Activated T-cell treated with anti-CD3 and anti-CD28 coated beads for 24 hours (primary cell): ENCODE results near the gene PRICKLE3.

Experiments used
- DNase-seq: peaks from one replicate; pipeline ENCODE4 v3.0.0-alpha.2; 2020; ENCODE audit warnings: low read depth

The PRICKLE3 gene

DNA sequence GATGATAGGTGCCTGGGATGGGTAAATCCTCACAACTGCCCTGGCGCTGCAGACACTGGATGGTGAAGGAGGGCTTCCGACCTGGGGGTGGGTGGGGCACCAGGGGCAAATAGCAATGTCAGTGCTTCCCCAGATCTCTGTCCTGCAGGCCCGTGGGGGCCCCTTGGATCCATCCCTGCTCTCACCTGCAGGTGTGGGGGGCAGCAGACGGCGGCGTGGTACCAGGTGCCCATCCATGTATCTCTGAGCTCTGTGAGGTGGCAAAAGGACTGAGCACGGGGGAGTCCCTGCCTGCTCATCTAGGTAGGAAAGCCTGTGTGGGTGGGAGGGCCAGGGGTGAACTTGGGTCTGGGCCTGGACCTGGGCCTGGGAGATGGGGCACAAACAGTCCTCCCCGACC, 20.4 kb upstream of the PRICKLE3 start:
- no peak for DNase-seq

- DNase-seq, result no peak
Measured at GRCh38 chrX:49205443-49205842, 19.3 kb upstream of the PRICKLE3 start.

DNA sequence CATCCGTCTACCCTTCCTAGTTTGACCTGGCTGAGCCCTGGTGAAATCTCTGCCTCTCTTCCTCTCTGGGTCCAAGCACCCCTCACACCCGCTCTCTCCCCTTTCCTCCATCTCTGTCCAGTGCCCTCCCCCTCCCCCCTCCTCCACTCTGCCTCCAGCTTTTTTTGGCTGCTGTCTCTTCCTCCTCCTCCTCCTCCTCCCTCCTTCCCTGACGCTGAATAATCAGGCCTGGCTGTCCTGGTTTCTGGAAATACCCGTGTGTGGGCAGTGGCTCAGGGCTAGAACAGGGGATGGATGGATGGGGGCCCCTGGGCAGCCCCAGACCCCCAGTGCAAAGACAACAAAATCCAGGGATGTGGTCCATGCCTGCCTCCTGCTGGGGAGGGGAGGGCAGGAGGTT, 18.5 kb upstream of the PRICKLE3 start:
- DNase-seq, result no peak

- no peak for DNase-seq
Measured at GRCh38 chrX:49204017-49204416, 17.8 kb upstream of the PRICKLE3 start.

DNA sequence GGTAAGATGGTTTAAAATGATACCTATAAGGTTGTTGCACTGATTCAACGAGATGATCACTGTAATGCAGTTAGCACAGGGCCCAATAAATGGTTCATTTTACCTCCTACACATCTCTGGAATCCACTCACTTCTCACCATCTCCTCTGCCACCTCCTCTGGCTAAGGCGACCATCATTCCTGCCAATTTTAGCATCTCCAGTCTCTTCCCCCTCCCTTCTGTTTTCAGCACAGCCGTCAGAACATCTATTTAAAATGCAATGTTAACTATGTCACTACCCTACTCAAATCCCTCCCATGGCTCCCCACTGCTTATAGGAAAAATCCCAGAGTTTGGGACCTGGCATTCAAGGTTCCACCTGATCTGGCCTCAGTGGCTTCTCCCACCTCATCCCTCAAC, 17.4 kb upstream of the PRICKLE3 start:
- DNase-seq, result no peak

GRCh38 chrX:49202022-49202421, 15.8 kb upstream of the PRICKLE3 start:
- no peak for DNase-seq

DNA sequence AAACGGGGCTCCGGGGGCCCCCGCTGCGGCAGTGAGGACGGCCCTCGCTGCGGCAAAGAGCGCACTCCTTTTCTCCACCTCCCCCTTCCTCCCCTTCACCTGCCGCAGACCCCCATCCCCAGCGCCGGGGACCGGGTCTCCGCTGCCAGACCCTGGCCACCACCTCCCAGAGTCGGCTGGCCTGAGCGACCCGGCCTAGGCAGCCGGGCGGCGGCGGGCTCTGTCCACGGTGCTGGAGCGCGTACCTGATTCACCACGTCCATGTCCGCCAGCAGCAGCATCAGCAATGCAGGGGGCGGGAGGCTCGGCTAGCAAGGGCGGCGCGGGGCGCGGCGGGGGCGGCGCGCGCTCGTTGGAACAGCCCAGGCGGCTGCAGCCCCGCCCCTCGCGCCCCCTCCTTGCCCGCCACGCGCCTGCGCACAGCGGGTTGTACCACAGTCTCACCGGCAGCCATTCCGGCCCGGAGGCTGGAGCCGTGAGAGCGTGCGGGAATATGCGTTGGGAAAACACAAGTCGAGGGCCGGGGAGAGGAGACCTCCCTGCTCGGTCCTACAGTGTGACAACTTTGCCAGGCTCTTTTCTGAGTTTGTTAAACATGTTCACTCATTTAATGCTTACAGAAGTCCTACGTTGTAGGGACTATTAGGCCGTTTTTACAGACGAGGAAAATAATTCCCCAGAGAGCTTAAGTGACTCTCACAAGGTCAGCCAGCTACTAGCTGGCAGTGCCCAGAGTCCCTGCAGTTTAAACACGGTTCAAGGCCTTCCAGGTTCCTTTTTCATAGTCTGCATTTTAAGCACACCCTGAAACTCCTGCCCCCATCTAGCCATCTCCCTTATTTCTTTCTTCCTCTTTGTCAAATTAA, 14.0 kb upstream of the PRICKLE3 start, which contains the start of gene SYP:
TSS of gene SYP (minus strand) at position 288 of the 866 bp plus-strand sequence. CDS start at position 281, 7 bp downstream.
- peak; percentile 79 for DNase-seq

GRCh38 chrX:49199315-49199595, 13.1 kb upstream of the PRICKLE3 start:
- DNase-seq, result no peak

DNA sequence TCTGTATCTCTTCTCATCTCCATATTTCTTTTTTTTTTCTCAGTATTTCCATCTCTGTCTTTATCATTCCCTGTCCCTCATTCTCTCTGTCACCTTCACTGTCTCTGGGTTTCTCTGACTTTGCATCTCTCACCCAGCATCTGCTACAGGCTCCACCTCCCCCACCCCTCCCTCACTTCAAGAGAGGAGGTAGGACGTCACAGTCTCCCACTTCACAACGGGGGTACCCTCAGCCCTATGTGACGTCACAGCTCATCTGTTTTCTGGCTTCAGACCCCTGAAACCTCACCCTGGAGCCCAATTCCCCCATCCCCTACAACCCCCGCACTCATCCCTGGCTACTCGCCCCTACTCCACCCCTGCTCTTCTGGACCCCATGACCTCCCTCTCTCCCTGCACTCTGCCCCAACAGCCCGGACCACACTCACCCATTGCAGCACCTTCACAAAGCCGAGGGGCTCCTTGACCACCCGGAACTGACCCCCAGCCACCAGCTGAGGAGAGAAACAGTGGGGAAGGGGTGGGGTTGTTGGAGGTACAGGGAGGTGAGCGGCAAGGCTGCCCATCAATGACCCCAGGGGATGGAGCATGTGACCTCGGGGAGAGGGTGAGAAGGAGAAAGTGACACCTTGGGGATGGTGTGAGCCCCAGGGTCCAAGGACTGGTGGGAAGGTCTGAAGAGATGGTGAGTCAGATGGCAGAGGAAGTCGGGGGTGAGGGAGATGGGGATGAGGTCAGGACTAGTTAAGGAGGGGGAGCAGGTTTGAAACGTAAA, 12.6 kb upstream of the PRICKLE3 start:
- DNase-seq, result no peak

DNA sequence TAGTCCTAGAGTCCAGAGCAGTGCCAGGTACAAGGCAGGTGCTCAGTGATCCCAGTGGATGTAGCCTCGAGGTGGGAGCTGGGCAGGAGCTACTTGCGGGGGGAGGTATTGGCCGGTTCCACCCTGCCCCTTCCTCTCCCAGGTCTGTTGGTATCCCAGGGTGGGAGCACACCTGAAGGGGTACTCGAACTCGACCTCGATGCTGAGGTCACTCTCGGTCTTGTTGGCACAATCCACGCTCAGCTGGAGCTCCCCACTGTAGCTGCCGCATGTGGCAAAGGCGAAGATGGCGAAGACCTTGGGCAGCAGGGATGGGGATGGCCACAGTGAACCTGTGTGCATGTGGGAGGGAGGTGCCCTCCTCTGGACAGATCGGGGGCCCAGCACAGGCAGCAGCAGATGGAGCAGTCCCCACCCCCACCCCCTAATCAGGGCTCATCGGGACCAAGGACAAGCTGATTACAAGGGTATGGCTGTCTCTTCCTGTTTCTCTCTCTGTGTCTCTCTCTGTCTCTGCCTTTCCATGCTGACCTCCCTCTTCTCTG, 11.4 kb upstream of the PRICKLE3 start:
- DNase-seq, result no peak

DNA sequence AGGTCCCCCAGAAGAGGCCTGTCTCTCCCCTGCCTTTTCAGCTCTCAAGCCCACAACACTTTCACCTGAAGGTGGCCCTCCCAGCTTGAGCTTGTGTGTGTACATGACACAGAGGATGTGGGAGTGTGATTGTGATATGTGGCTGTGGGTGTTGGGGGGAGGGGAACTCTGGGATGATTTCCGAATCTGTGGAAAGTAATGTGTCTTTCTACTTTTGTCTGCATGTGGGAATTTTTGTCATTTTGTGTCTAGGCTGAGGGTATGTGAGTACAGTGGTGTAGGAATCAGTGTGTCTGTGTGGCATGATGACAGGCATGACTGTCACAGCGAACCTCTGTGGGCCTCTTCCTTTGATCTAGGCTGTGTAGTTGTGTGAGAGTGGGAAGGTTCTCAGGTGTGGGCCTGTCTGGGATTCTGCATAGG, 7.4 kb upstream of the PRICKLE3 start:
- DNase-seq, result no peak

- DNase-seq, result peak; percentile 23
Measured at GRCh38 chrX:49192722-49193328, 6.7 kb upstream of the PRICKLE3 start.

DNA sequence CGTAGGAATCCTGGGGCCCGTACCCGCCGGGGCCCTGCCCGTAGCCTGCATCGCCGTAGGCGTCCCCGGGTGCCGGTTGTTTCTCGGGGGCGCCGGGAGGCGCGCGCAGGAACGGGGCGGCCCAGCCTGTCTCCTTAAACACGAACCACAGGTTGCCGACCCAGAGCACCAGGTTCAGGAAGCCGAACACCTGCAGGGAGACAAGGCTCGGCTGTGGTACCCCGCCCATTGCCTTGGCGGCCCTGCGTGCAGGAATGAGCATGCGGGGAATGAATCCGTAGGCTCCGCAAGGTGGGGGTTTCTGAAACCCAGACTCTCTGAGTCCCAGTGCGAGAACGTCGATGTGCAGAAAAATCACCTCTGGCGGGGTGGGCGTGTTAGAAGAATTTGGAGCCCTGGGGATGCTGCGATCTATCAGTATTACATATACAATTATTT, 5.4 kb upstream of the PRICKLE3 start:
- DNase-seq, result peak; percentile 21

DNA sequence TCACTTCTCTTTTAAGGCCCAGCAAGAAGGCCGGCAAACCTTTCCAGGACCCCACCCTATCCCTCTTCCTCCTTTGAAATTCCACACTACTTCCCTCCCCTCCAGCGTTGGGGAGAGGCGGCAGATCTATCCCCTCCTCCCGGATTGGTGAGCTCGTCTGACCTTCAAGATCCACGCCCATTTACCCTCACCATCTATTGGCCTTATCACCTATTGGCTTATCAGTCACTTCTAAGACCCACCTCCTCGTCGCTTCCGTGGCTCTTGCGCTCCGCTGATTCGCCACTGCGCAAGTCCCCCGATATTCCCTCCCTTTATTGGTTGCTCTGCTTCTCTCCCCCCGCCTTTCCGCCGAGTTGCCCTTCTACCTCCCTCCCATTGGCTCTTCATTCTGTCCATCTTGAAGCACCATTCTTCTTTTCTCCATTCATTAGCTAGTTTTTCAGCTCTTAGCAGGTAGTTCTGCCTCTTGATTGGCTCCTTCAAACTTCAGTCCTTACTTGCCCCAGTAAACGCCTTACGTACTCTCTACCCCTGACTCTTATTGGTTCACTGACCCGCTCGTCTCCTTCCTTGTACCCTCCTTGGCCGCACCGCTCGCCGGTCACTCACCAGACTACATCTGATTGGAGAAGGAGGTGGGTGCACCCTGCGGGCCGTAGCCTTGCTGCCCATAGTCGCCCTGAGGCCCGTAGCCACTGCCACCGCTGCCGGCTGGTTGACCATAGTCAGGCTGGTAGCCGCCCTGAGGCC, 4.8 kb upstream of the PRICKLE3 start:
- DNase-seq, result peak; percentile 73

GRCh38 chrX:49189606-49190005, 3.4 kb upstream of the PRICKLE3 start:
- no peak for DNase-seq

- DNase-seq, result no peak
Measured at GRCh38 chrX:49188468-49189076, 2.4 kb upstream of the PRICKLE3 start.

GRCh38 chrX:49187526-49187925, 1.4 kb upstream of the PRICKLE3 start:
- no peak for DNase-seq

- no peak for DNase-seq
Measured at GRCh38 chrX:49187028-49187394, 838 bp upstream of the PRICKLE3 start.

GRCh38 chrX:49184294-49185281, 1.6 kb downstream of the PRICKLE3 start:
- peak; percentile 12 for DNase-seq

DNA sequence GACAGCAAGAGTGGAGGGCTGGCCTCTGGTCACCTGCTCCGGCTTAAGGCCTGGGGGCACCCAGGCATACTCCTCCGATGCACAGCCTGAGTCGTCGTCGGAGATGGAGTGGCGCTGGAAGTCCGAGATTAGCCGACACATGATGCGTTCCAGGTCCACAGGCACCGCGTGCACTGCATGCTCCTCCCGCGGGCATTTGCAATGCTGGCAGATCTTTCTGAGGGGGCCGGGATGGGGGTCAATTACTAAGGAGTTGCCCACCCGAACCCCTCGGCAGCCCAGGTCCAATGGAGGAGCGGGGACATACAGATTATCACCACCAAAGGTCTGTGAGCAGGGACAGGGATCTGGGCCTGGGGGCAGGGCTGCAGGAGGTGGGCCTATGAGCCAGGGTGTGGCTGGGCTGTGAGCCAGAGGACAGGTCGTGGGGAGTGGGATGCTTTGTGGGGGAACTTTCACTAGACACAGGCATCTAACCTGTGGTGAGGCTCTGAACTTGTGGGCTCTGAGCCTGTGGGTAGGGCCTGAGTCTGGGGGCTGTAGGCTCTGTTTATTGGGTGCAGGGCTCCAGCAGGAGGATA, 2.4 kb downstream of the PRICKLE3 start:
- no peak for DNase-seq
